HL-60/S4 treated with phorbol 12-myristate 13-acetate at 8.2 ng/mL for 4 days and 3 days (cell line): ENCODE data around the gene TEX2.
"Not testable (repeated sequence)": the region's sequence is repeated elsewhere in the genome, so short reads cannot be mapped to it uniquely, and the experiment has no call there.

Experiments used
- in situ Hi-C: fragments of 300-500 bp; cut with MboI; formaldehyde crosslinking; loops from 2 replicates; pipeline ENCODE4 v1.15.0; 2022; ENCODE audit warnings: low sequenced_read_pairs

The TEX2 gene

GRCh38 chr17:64216338-64217248 lies 46.5 kb downstream of the TEX2 start:
- in situ Hi-C loops = no loop called here

- in situ Hi-C loops = no loop called here
Observed at GRCh38 chr17:64216000-64216337, 47.1 kb downstream of the TEX2 start.

GRCh38 chr17:64214950-64215349 lies 48.1 kb downstream of the TEX2 start:
- in situ Hi-C loops = no loop called here

- in situ Hi-C loops = no loop called here
Observed at GRCh38 chr17:64213995-64214811, 48.9 kb downstream of the TEX2 start.

GRCh38 chr17:64212122-64212521 lies 50.9 kb downstream of the TEX2 start:
- in situ Hi-C loops = no loop called here

GRCh38 chr17:64209983-64210382 lies 53.1 kb downstream of the TEX2 start:
- in situ Hi-C loops = no loop called here

- in situ Hi-C loops = no loop called here
Observed at GRCh38 chr17:64209356-64209941, 53.6 kb downstream of the TEX2 start.

- in situ Hi-C loops = not testable (repeated sequence)
Observed at GRCh38 chr17:64208656-64209055, 54.4 kb downstream of the TEX2 start.

GRCh38 chr17:64205804-64206203 lies 57.3 kb downstream of the TEX2 start:
- in situ Hi-C loops = no loop called here

- in situ Hi-C loops = no loop called here
Observed at GRCh38 chr17:64203630-64204029, 59.4 kb downstream of the TEX2 start.

GRCh38 chr17:64202683-64203344 lies 60.2 kb downstream of the TEX2 start:
- in situ Hi-C loops = no loop called here

GRCh38 chr17:64200080-64201032 lies 62.7 kb downstream of the TEX2 start:
- in situ Hi-C loops = no loop called here

GRCh38 chr17:64198331-64199090 lies 64.5 kb downstream of the TEX2 start:
- in situ Hi-C loops = no loop called here

GRCh38 chr17:64196601-64197000 lies 66.5 kb downstream of the TEX2 start:
- in situ Hi-C loops = no loop called here

- in situ Hi-C loops = no loop called here
Observed at GRCh38 chr17:64193561-64193960, 69.5 kb downstream of the TEX2 start.

GRCh38 chr17:64192589-64192988 lies 70.5 kb downstream of the TEX2 start:
- in situ Hi-C loops = no loop called here

- in situ Hi-C loops = no loop called here
Observed at GRCh38 chr17:64190472-64190871, 72.6 kb downstream of the TEX2 start.

GRCh38 chr17:64188088-64188487 lies 75.0 kb downstream of the TEX2 start:
- in situ Hi-C loops = no loop called here
